ENCODE data around the gene GIMD1.

GIMD1 gene

GRCh38 chr4:106312997-106313522, 55.5 kb downstream of the GIMD1 start:
- DNase-seq: no peak

- DNase-seq: no peak
Measured at GRCh38 chr4:106312377-106312776, 56.2 kb downstream of the GIMD1 start.
